Thyroid gland (tissue), 4 donors: ENCODE results near the gene PKNOX2. TPM values are rescaled to one million over a fixed set of nuclear protein-coding genes. Genes with fewer than 3 reads are reported as not detected.

Experiments
- DNase-seq, 2 donors: peaks; one replicate each; pipeline ENCODE4 v3.0.0-alpha.2; 2019
- H3K27ac ChIP-seq, 3 donors: fragments of 200-600 bp; sonication (generic); 1 replicate in 2 of 3; 2 replicates in 1 of 3; pipeline ENCODE4 v1.5.1; 2016 to 2019; ENCODE audit warnings: mild to moderate bottlenecking in 1 of 3, moderate library complexity in 1 of 3
- H3K27me3 ChIP-seq: fragments of 200-600 bp; sonication (generic); one replicate; pipeline ENCODE4 v1.5.1; 2019
- H3K36me3 ChIP-seq, 2 donors: fragments of 200-600 bp; sonication (generic); one replicate each; pipeline ENCODE4 v1.5.1; 2016 to 2019
- H3K4me1 ChIP-seq, 2 donors: fragments of 200-600 bp; sonication (generic); one replicate each; pipeline ENCODE4 v1.5.1; 2017 to 2019
- H3K4me3 ChIP-seq, 3 donors: fragments of 200-600 bp; sonication (generic); replicated peaks in 1 of 3; 1 replicate in 2 of 3; 2 replicates in 1 of 3; pipeline ENCODE4 v1.5.1; 2016; ENCODE audit warnings: mild to moderate bottlenecking in 1 of 3
- H3K9me3 ChIP-seq: fragments of 200-600 bp; sonication (generic); one replicate; pipeline ENCODE4 v1.5.1; 2017
- POLR2A ChIP-seq, 2 donors: fragments of 450-650 bp; IDR thresholded peaks; one replicate each; pipeline ENCODE4 v1.6.1; 2017; ENCODE audit warnings: antibody characterized with exemption in 2 of 2, mild to moderate bottlenecking in 2 of 2, moderate library complexity in 1 of 2
- WGBS, 2 donors: methylation state at CpG; one replicate each; pipeline ENCODE4 v1.1.5; 2017; 5-methylcytosine and 5-hydroxymethylcytosine counted together
- intact Hi-C: fragments of 100-400 bp; cut with DNase I; formaldehyde crosslinking; loops from one replicate; pipeline ENCODE4 v1.15.1; 2023
- total RNA-seq, 4 donors: library from RNA; depleted of rRNA; stranded (reverse); fragments of >200 nt; gene quantifications; one replicate each; pipeline ENCODE4 v1.2.3, GENCODE V29; 2016
- TF ChIP-seq, protein P1 (sequence below), 6 experiments: fragments of 200-600 bp in 3 of 6; fragments of 450-650 bp in 3 of 6; sonication (generic) in 3 of 6; IDR thresholded peaks; one replicate each; pipeline ENCODE4 v1.5.1; 2016 to 2019; ENCODE audit warnings: antibody characterized with exemption in 6 of 6, mild to moderate bottlenecking in 2 of 6, inconsistent platforms in 1 of 6, moderate library complexity in 1 of 6

Gene PKNOX2
- total RNA-seq, 4 donors from 2014 or later, result 6.3 to 28.0 (median 18.7) TPM

GRCh38 chr11:125183641-125184040, 19.1 kb downstream of the PKNOX2 start:
- Histone ChIP-seq H3K36me3 (no peaks in the 10 kb centered on the region), H3K27ac (no peak overlapping the region), H3K9me3 (no peaks in the 10 kb centered on the region), H3K4me3 (no peak overlapping the region), H3K27me3 (no peaks in the 10 kb centered on the region), H3K4me1 (peaks cover 33 to 39% of the 10 kb centered on the region in 2 donors)
- no peak for DNase-seq
- WGBS, 2 donors, result 76 to 96% methylated on average over 1 of the region's 1 CpG
- intact Hi-C loops, result no loop called here
- no peak for TF ChIP-seq POLR2A (IDR thresholded peaks at IDR 0.05)
- TF ChIP-seq, protein P1, sequence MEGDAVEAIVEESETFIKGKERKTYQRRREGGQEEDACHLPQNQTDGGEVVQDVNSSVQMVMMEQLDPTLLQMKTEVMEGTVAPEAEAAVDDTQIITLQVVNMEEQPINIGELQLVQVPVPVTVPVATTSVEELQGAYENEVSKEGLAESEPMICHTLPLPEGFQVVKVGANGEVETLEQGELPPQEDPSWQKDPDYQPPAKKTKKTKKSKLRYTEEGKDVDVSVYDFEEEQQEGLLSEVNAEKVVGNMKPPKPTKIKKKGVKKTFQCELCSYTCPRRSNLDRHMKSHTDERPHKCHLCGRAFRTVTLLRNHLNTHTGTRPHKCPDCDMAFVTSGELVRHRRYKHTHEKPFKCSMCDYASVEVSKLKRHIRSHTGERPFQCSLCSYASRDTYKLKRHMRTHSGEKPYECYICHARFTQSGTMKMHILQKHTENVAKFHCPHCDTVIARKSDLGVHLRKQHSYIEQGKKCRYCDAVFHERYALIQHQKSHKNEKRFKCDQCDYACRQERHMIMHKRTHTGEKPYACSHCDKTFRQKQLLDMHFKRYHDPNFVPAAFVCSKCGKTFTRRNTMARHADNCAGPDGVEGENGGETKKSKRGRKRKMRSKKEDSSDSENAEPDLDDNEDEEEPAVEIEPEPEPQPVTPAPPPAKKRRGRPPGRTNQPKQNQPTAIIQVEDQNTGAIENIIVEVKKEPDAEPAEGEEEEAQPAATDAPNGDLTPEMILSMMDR (IDR thresholded peaks at IDR 0.05), result no peak

- intact Hi-C loops, result no loop called here
These were observed 23.5 kb downstream of the PKNOX2 start for GRCh38 chr11:125188021-125188420.

DNA sequence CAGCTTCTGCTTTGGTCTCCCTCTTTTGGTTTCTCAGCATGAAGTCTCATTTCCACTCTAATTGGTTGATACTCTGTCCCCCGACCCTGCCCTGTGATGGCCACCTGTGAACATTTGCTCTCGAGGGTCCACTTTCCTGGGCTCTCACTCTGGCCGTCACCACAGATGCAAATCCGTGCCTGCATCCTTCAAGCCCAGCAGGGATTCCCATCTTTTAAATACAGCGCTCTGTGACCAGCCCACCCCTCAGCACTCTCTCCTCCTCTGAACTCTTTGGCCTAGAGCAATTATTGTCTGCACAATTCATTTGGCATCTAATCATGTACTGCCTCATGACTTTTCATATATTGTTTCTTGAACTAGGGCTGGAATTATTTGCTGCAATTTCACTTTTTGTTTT, 26.0 kb downstream of the PKNOX2 start:
- 80 to 87% methylated on average over 5 of the region's 5 CpGs for WGBS, 2 donors
- no peak overlapping the region for H3K4me3 ChIP-seq

More at GRCh38 chr11:125188021-125188420, 23.5 kb downstream of the PKNOX2 start:
- no peak for TF ChIP-seq POLR2A (IDR thresholded peaks at IDR 0.05)
- TF ChIP-seq, protein P1 (IDR thresholded peaks at IDR 0.05), result no peak
- H3K9me3 ChIP-seq, result no peaks in the 10 kb centered on the region
- peaks cover 5 to 7% of the 10 kb centered on the region in 2 donors for H3K4me1 ChIP-seq
- H3K36me3 ChIP-seq, result no peaks in the 10 kb centered on the region
- no peak overlapping the region for H3K27ac ChIP-seq
- DNase-seq, result no peak
- H3K27me3 ChIP-seq, result no peaks in the 10 kb centered on the region
- H3K4me3 ChIP-seq, result no peak overlapping the region

GRCh38 chr11:125192183-125192582, 27.6 kb downstream of the PKNOX2 start:
- no peaks in the 10 kb centered on the region for H3K9me3 ChIP-seq
- intact Hi-C loops, result no loop called here
- no peaks in the 10 kb centered on the region for H3K27me3 ChIP-seq
- DNase-seq, result peak in 1 of 2 donors; percentile 11
- 65 to 84% methylated on average over 9 of the region's 9 CpGs for WGBS, 2 donors
- H3K4me1 ChIP-seq, result peaks cover 5 to 7% of the 10 kb centered on the region in 2 donors
- H3K4me3 ChIP-seq, result no peak overlapping the region
- TF ChIP-seq POLR2A (IDR thresholded peaks at IDR 0.05), result no peak
- TF ChIP-seq, protein P1 (IDR thresholded peaks at IDR 0.05), result no peak
- H3K36me3 ChIP-seq, result no peaks in the 10 kb centered on the region
- H3K27ac ChIP-seq, result no peak overlapping the region

More for the DNA sequence above, 26.0 kb downstream of the PKNOX2 start:
- no peak for DNase-seq
- Histone ChIP-seq H3K4me1 (peaks cover 5 to 7% of the 10 kb centered on the region in 2 donors), H3K27ac (no peak overlapping the region), H3K36me3 (no peaks in the 10 kb centered on the region), H3K9me3 (no peaks in the 10 kb centered on the region), H3K27me3 (no peaks in the 10 kb centered on the region)
- TF ChIP-seq POLR2A (IDR thresholded peaks at IDR 0.05), result no peak
- TF ChIP-seq, protein P1 (IDR thresholded peaks at IDR 0.05), result no peak
- intact Hi-C loops, result no loop called here

- no peak for DNase-seq
- H3K36me3 ChIP-seq, result no peaks in the 10 kb centered on the region
- H3K4me1 ChIP-seq, result peaks cover 5 to 7% of the 10 kb centered on the region in 2 donors
- no peak overlapping the region for H3K4me3 ChIP-seq
- intact Hi-C loops, result no loop called here
- no peak overlapping the region for H3K27ac ChIP-seq
- 89% methylated on average over 11 of the region's 11 CpGs for WGBS, 2 donors
- TF ChIP-seq POLR2A (IDR thresholded peaks at IDR 0.05), result no peak
- TF ChIP-seq, protein P1 (IDR thresholded peaks at IDR 0.05), result no peak
- no peaks in the 10 kb centered on the region for H3K27me3 ChIP-seq
- no peaks in the 10 kb centered on the region for H3K9me3 ChIP-seq
These were observed 28.3 kb downstream of the PKNOX2 start for GRCh38 chr11:125192717-125193415.
